ENCODE data around the gene TWSG1. TPM values are rescaled to one million over a fixed set of nuclear protein-coding genes. Genes with fewer than 3 reads are reported as not detected.

Gene TWSG1
- polyA plus RNA-seq, 3 donors, result 1.6 to 5.5 (median 3.9) TPM

- H3K27ac ChIP-seq (ENCODE audit: low read depth in 1 of 2, low read length in 2 of 2), result no peak overlapping the region
- peak overlapping the region; percentile 50 for H3K4me2 ChIP-seq (replicated peaks; ENCODE audit: extremely low read depth, low read length, poor library complexity, severe bottlenecking)
- peak overlapping the region; percentile 62 to 88 for H3K4me3 Mint-ChIP-seq
- H3K36me3 Mint-ChIP-seq, result no peaks in the 10 kb centered on the region
- H3K79me2 ChIP-seq (ENCODE audit: insufficient read depth, low read length), result no peaks in the 10 kb centered on the region
- peaks cover 14% of the 10 kb centered on the region for H3K4me1 Mint-ChIP-seq
- peaks cover 0 to 20% (median 6%) of the 10 kb centered on the region in 7 donors for H3K9me3 Mint-ChIP-seq
- H3K4me1 ChIP-seq (ENCODE audit: control insufficient read depth in 1 of 2, insufficient read depth in 2 of 2, low read length in 2 of 2), result peaks cover 15% of the 10 kb centered on the region in 2 donors
- peak; percentile 6 to 29 (median 18) for DNase-seq
- intact Hi-C loops (cut with micrococcal nuclease), result no loop called here
- H3K36me3 ChIP-seq (replicated peaks in 1 of 2; ENCODE audit: control insufficient read depth in 1 of 2, insufficient read depth in 2 of 2, low read length in 2 of 2), result no peaks in the 10 kb centered on the region
- no peaks in the 10 kb centered on the region for H4K20me1 ChIP-seq (ENCODE audit: insufficient read depth, low read length)
- peaks cover 0 to 6% of the 10 kb centered on the region in 2 donors for H3K9me3 ChIP-seq (replicated peaks in 1 of 2; ENCODE audit: control insufficient read depth in 1 of 2, insufficient read depth in 1 of 2, low read length in 2 of 2)
- TF ChIP-seq CTCF (IDR thresholded peaks at IDR 0.05), result no peak
- no peaks in the 10 kb centered on the region for H3K27me3 ChIP-seq (ENCODE audit: control insufficient read depth in 2 of 2, insufficient read depth in 2 of 2, low read length in 2 of 2)
- H3K9ac ChIP-seq (ENCODE audit: insufficient read depth, low read length, poor library complexity, severe bottlenecking), result peak overlapping the region; percentile 8
- H3K27ac Mint-ChIP-seq, result peak overlapping the region in 6 of 7 donors; percentile 6 to 78 (median 44)
- H3K4me3 ChIP-seq (replicated peaks in 1 of 3; ENCODE audit: low read depth in 2 of 3, low read length in 3 of 3), result peak overlapping the region in 1 of 3 experiments; percentile 51
- H3K27me3 Mint-ChIP-seq (ENCODE audit: low read depth in 3 of 3), result peaks cover 0 to 4% (median 0%) of the 10 kb centered on the region in 3 donors
- H2AFZ ChIP-seq (ENCODE audit: insufficient read depth, low read depth, low read length, poor library complexity, severe bottlenecking), result peak overlapping the region; percentile 73
- 2% methylated on average over 5 of the region's 10 CpGs for WGBS (ENCODE audit: insufficient coverage)
These were observed 99.1 kb downstream of the TWSG1 start for GRCh38 chr18:9433671-9434121.

GRCh38 chr18:9434122-9434701 is 99.6 kb downstream of the TWSG1 start:
- Histone ChIP-seq H3K79me2 (ENCODE audit: insufficient read depth, low read length) (no peaks in the 10 kb centered on the region), H3K4me3 (replicated peaks in 1 of 3; ENCODE audit: low read depth in 2 of 3, low read length in 3 of 3) (peak overlapping the region in 1 of 3 experiments; percentile 51), H3K27ac (ENCODE audit: low read depth in 1 of 2, low read length in 2 of 2) (no peak overlapping the region), H2AFZ (ENCODE audit: insufficient read depth, low read depth, low read length, poor library complexity, severe bottlenecking) (peak overlapping the region; percentile 73), H3K36me3 (replicated peaks in 1 of 2; ENCODE audit: control insufficient read depth in 1 of 2, insufficient read depth in 2 of 2, low read length in 2 of 2) (no peaks in the 10 kb centered on the region), H3K4me1 (ENCODE audit: control insufficient read depth in 1 of 2, insufficient read depth in 2 of 2, low read length in 2 of 2) (peaks cover 15% of the 10 kb centered on the region in 2 donors), H3K9ac (ENCODE audit: insufficient read depth, low read length, poor library complexity, severe bottlenecking) (peak overlapping the region; percentile 21), H3K4me2 (replicated peaks; ENCODE audit: extremely low read depth, low read length, poor library complexity, severe bottlenecking) (peak overlapping the region; percentile 50), H3K27me3 (ENCODE audit: control insufficient read depth in 2 of 2, insufficient read depth in 2 of 2, low read length in 2 of 2) (no peaks in the 10 kb centered on the region), H3K9me3 (replicated peaks in 1 of 2; ENCODE audit: control insufficient read depth in 1 of 2, insufficient read depth in 1 of 2, low read length in 2 of 2) (peaks cover 0 to 6% of the 10 kb centered on the region in 2 donors), H4K20me1 (ENCODE audit: insufficient read depth, low read length) (no peaks in the 10 kb centered on the region)
- Mint-ChIP-seq H3K36me3 (no peaks in the 10 kb centered on the region), H3K27ac (no peak overlapping the region), H3K9me3 (peaks cover 0 to 20% (median 6%) of the 10 kb centered on the region in 7 donors), H3K4me3 (peak overlapping the region; percentile 62 to 88), H3K27me3 (ENCODE audit: low read depth in 3 of 3) (peaks cover 0 to 4% (median 0%) of the 10 kb centered on the region in 3 donors), H3K4me1 (peaks cover 14% of the 10 kb centered on the region)
- intact Hi-C loops (cut with micrococcal nuclease), result no loop called here
- 42% methylated on average over 11 of the region's 18 CpGs for WGBS (ENCODE audit: insufficient coverage)
- DNase-seq, result no peak
- TF ChIP-seq CTCF (IDR thresholded peaks at IDR 0.05), result no peak

All from CD14-positive monocyte (primary cell).